Measurements from ENCODE around the gene DEFB128. TPM values are rescaled to one million over a fixed set of nuclear protein-coding genes. Genes with fewer than 3 reads are reported as not detected.

The DEFB128 gene
- total and polyA plus RNA-seq, 9 of the 15 experiments (the other 6 are each of a cell fraction or from before 2014, with no cell fraction given), result not detected

DNA sequence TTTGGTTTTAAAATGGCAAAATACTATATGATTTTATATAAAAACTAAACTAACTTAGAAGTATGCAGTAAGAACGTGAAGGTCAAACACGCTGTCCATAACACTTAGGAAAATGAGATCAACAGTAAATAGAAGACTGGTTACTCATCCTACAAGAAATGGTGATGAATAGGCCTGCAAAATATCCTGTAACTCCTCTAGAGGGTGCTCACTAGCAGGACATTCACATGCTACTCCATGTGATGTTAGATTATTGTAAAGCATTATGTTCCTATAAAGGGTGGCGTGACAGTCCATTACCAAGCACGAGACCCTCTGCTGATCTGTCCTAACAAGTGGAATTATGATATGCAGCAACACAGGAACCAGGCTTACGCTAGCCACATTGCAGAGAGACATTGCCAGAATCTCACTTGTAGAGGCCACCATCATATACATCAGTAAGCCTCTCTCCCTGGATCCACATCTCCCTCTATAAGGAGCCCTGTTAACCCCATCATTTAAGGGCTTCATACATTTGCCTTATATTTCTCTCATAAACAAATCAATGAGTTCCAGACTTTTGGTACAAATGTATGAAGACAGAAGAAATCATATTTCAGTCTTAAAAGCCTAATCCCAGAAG is 19.5 kb upstream of the DEFB128 start (continued):
- TF ChIP-seq, protein P1, sequence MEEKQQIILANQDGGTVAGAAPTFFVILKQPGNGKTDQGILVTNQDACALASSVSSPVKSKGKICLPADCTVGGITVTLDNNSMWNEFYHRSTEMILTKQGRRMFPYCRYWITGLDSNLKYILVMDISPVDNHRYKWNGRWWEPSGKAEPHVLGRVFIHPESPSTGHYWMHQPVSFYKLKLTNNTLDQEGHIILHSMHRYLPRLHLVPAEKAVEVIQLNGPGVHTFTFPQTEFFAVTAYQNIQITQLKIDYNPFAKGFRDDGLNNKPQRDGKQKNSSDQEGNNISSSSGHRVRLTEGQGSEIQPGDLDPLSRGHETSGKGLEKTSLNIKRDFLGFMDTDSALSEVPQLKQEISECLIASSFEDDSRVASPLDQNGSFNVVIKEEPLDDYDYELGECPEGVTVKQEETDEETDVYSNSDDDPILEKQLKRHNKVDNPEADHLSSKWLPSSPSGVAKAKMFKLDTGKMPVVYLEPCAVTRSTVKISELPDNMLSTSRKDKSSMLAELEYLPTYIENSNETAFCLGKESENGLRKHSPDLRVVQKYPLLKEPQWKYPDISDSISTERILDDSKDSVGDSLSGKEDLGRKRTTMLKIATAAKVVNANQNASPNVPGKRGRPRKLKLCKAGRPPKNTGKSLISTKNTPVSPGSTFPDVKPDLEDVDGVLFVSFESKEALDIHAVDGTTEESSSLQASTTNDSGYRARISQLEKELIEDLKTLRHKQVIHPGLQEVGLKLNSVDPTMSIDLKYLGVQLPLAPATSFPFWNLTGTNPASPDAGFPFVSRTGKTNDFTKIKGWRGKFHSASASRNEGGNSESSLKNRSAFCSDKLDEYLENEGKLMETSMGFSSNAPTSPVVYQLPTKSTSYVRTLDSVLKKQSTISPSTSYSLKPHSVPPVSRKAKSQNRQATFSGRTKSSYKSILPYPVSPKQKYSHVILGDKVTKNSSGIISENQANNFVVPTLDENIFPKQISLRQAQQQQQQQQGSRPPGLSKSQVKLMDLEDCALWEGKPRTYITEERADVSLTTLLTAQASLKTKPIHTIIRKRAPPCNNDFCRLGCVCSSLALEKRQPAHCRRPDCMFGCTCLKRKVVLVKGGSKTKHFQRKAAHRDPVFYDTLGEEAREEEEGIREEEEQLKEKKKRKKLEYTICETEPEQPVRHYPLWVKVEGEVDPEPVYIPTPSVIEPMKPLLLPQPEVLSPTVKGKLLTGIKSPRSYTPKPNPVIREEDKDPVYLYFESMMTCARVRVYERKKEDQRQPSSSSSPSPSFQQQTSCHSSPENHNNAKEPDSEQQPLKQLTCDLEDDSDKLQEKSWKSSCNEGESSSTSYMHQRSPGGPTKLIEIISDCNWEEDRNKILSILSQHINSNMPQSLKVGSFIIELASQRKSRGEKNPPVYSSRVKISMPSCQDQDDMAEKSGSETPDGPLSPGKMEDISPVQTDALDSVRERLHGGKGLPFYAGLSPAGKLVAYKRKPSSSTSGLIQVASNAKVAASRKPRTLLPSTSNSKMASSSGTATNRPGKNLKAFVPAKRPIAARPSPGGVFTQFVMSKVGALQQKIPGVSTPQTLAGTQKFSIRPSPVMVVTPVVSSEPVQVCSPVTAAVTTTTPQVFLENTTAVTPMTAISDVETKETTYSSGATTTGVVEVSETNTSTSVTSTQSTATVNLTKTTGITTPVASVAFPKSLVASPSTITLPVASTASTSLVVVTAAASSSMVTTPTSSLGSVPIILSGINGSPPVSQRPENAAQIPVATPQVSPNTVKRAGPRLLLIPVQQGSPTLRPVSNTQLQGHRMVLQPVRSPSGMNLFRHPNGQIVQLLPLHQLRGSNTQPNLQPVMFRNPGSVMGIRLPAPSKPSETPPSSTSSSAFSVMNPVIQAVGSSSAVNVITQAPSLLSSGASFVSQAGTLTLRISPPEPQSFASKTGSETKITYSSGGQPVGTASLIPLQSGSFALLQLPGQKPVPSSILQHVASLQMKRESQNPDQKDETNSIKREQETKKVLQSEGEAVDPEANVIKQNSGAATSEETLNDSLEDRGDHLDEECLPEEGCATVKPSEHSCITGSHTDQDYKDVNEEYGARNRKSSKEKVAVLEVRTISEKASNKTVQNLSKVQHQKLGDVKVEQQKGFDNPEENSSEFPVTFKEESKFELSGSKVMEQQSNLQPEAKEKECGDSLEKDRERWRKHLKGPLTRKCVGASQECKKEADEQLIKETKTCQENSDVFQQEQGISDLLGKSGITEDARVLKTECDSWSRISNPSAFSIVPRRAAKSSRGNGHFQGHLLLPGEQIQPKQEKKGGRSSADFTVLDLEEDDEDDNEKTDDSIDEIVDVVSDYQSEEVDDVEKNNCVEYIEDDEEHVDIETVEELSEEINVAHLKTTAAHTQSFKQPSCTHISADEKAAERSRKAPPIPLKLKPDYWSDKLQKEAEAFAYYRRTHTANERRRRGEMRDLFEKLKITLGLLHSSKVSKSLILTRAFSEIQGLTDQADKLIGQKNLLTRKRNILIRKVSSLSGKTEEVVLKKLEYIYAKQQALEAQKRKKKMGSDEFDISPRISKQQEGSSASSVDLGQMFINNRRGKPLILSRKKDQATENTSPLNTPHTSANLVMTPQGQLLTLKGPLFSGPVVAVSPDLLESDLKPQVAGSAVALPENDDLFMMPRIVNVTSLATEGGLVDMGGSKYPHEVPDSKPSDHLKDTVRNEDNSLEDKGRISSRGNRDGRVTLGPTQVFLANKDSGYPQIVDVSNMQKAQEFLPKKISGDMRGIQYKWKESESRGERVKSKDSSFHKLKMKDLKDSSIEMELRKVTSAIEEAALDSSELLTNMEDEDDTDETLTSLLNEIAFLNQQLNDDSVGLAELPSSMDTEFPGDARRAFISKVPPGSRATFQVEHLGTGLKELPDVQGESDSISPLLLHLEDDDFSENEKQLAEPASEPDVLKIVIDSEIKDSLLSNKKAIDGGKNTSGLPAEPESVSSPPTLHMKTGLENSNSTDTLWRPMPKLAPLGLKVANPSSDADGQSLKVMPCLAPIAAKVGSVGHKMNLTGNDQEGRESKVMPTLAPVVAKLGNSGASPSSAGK (IDR thresholded peaks at IDR 0.05), result no peak
- TF ChIP-seq ZNF583 (CRISPR knock-in tag; IDR thresholded peaks at IDR 0.05) (no peak), PRMT5 (CRISPR knock-in tag; IDR thresholded peaks at IDR 0.05) (no peak), JUND (IDR thresholded peaks at IDR 0.05; ENCODE audit: borderline replicate concordance, low read depth, low read length) (0 out of 2 replicates have a peak, but pooled peaks have one; percentile 38), JUND (tag; IDR thresholded peaks at IDR 0.05; ENCODE audit: borderline replicate concordance, low read depth, low read length) (no peak), SMAD1 (IDR thresholded peaks at IDR 0.05; ENCODE audit: low read depth, low read length, partially characterized antibody) (no peak), FOXA1 (IDR thresholded peaks at IDR 0.05; ENCODE audit: borderline replicate concordance) (no peak), XRCC4 (IDR thresholded peaks at IDR 0.05; ENCODE audit: extremely low read depth, insufficient read depth, insufficient read length) (no peak), FOSL1 (tag; conservative IDR thresholded peaks at IDR 0.05) (0 out of 2 replicates have a peak, but pooled peaks have one; percentile 14), SMC3 (conservative IDR thresholded peaks at IDR 0.05; ENCODE audit: insufficient read depth, low read depth, low read length) (peak; percentile 38; the same call in 1 of the 2 replicates)
- TF ChIP-seq, protein P2, sequence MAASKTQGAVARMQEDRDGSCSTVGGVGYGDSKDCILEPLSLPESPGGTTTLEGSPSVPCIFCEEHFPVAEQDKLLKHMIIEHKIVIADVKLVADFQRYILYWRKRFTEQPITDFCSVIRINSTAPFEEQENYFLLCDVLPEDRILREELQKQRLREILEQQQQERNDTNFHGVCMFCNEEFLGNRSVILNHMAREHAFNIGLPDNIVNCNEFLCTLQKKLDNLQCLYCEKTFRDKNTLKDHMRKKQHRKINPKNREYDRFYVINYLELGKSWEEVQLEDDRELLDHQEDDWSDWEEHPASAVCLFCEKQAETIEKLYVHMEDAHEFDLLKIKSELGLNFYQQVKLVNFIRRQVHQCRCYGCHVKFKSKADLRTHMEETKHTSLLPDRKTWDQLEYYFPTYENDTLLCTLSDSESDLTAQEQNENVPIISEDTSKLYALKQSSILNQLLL (CRISPR knock-in tag; IDR thresholded peaks at IDR 0.05; ENCODE audit: borderline replicate concordance), result no peak
- TF ChIP-seq, protein P3, sequence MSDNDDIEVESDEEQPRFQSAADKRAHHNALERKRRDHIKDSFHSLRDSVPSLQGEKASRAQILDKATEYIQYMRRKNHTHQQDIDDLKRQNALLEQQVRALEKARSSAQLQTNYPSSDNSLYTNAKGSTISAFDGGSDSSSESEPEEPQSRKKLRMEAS (CRISPR knock-in tag; IDR thresholded peaks at IDR 0.05), result no peak
- TF ChIP-seq, protein P4, sequence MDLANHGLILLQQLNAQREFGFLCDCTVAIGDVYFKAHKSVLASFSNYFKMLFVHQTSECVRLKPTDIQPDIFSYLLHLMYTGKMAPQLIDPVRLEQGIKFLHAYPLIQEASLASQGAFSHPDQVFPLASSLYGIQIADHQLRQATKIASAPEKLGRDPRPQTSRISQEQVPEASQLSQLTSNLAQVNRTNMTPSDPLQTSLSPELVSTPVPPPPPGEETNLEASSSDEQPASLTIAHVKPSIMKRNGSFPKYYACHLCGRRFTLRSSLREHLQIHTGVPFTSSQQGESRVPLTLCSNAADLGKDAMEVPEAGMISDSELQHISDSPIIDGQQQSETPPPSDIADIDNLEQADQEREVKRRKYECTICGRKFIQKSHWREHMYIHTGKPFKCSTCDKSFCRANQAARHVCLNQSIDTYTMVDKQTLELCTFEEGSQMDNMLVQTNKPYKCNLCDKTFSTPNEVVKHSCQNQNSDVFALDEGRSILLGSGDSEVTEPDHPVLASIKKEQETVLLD (IDR thresholded peaks at IDR 0.05), result no peak

Measured in K562 (cell line).